Skeletal muscle tissue (tissue), 4 donors: Measurements from ENCODE around the gene IGBP1. TPM values are rescaled to one million over a fixed set of nuclear protein-coding genes. Genes with fewer than 3 reads are reported as not detected.

ENCODE experiments used
- H3K27ac ChIP-seq: one replicate; pipeline ENCODE4 v1.7.0; 2013; ENCODE audit warnings: mild to moderate bottlenecking, low read depth, low read length, inconsistent platforms
- H3K27me3 ChIP-seq, 3 donors: one replicate each; pipeline ENCODE4 v1.7.0; 2013; ENCODE audit warnings: low read length in 3 of 3; ENCODE audit not compliant: control insufficient read depth in 3 of 3, insufficient read depth in 3 of 3
- H3K36me3 ChIP-seq, 3 donors: one replicate each; pipeline ENCODE4 v1.7.0; 2013; ENCODE audit warnings: low read length in 3 of 3; ENCODE audit not compliant: control insufficient read depth in 3 of 3, insufficient read depth in 3 of 3
- H3K4me1 ChIP-seq, 3 donors: one replicate each; pipeline ENCODE4 v1.7.0; 2013; ENCODE audit warnings: low read length in 3 of 3, mild to moderate bottlenecking in 3 of 3; ENCODE audit not compliant: control insufficient read depth in 3 of 3, insufficient read depth in 3 of 3
- H3K4me3 ChIP-seq, 3 donors: one replicate each; pipeline ENCODE4 v1.7.0; 2013; ENCODE audit warnings: low read length in 3 of 3
- H3K9ac ChIP-seq, 3 donors: one replicate each; pipeline ENCODE4 v1.7.0; 2013; ENCODE audit warnings: low read length in 3 of 3, mild to moderate bottlenecking in 3 of 3, moderate library complexity in 2 of 3, low read depth in 1 of 3
- H3K9me3 ChIP-seq, 3 donors: one replicate each; pipeline ENCODE4 v1.7.0; 2013; ENCODE audit warnings: low read length in 3 of 3; ENCODE audit not compliant: control insufficient read depth in 3 of 3
- total RNA-seq: library from RNA; depleted of rRNA; stranded (reverse); fragments of >200 nt; gene quantifications from one replicate; pipeline ENCODE4 v1.2.3, GENCODE V29; 2014
- donor health status: Osteomylitis.

IGBP1 gene
- total RNA-seq, 1 donor from 2014 or later: 151 TPM

- peaks cover 0 to 1% (median under 1%) of the 10 kb centered on the region in 3 donors for H3K36me3 ChIP-seq
- no peaks in the 10 kb centered on the region for H3K4me1 ChIP-seq
- no peaks in the 10 kb centered on the region for H3K9me3 ChIP-seq
- no peak overlapping the region for H3K9ac ChIP-seq
- no peaks in the 10 kb centered on the region for H3K27me3 ChIP-seq
- H3K27ac ChIP-seq: no peak overlapping the region
- H3K4me3 ChIP-seq: no peak overlapping the region
Measured at GRCh38 chrX:70141373-70141772, 8.1 kb downstream of the IGBP1 start.

- Histone ChIP-seq H3K4me1 (no peaks in the 10 kb centered on the region), H3K9me3 (no peaks in the 10 kb centered on the region), H3K36me3 (peaks cover 2 to 6% (median 4%) of the 10 kb centered on the region in 3 donors), H3K27ac (no peak overlapping the region), H3K4me3 (no peak overlapping the region), H3K27me3 (no peaks in the 10 kb centered on the region), H3K9ac (no peak overlapping the region)
Measured at GRCh38 chrX:70166601-70167590, 33.6 kb downstream of the IGBP1 start.

- Histone ChIP-seq H3K4me3 (no peak overlapping the region), H3K36me3 (peaks cover 2 to 6% (median 4%) of the 10 kb centered on the region in 3 donors), H3K9ac (no peak overlapping the region), H3K27ac (no peak overlapping the region), H3K9me3 (no peaks in the 10 kb centered on the region), H3K4me1 (no peaks in the 10 kb centered on the region), H3K27me3 (no peaks in the 10 kb centered on the region)
Measured at GRCh38 chrX:70168238-70169188, 35.3 kb downstream of the IGBP1 start.

GRCh38 chrX:70169281-70169680 is 36.0 kb downstream of the IGBP1 start:
- Histone ChIP-seq H3K4me1 (no peaks in the 10 kb centered on the region), H3K4me3 (no peak overlapping the region), H3K27me3 (no peaks in the 10 kb centered on the region), H3K9me3 (no peaks in the 10 kb centered on the region), H3K27ac (no peak overlapping the region), H3K9ac (no peak overlapping the region), H3K36me3 (peaks cover 2 to 6% (median 4%) of the 10 kb centered on the region in 3 donors)

GRCh38 chrX:70171624-70172023 is 38.4 kb downstream of the IGBP1 start:
- H3K27me3 ChIP-seq: no peaks in the 10 kb centered on the region
- peaks cover 0 to 2% (median 0%) of the 10 kb centered on the region in 3 donors for H3K36me3 ChIP-seq
- no peaks in the 10 kb centered on the region for H3K4me1 ChIP-seq
- no peak overlapping the region for H3K9ac ChIP-seq
- H3K4me3 ChIP-seq: no peak overlapping the region
- no peaks in the 10 kb centered on the region for H3K9me3 ChIP-seq
- H3K27ac ChIP-seq: no peak overlapping the region

- H3K4me1 ChIP-seq: no peaks in the 10 kb centered on the region
- no peaks in the 10 kb centered on the region for H3K9me3 ChIP-seq
- H3K27ac ChIP-seq: no peak overlapping the region
- H3K4me3 ChIP-seq: no peak overlapping the region
- no peaks in the 10 kb centered on the region for H3K36me3 ChIP-seq
- no peaks in the 10 kb centered on the region for H3K27me3 ChIP-seq
- no peak overlapping the region for H3K9ac ChIP-seq
Measured at GRCh38 chrX:70172221-70172620, 39.0 kb downstream of the IGBP1 start.

- Histone ChIP-seq H3K27me3 (no peaks in the 10 kb centered on the region), H3K9me3 (no peaks in the 10 kb centered on the region), H3K36me3 (no peaks in the 10 kb centered on the region), H3K27ac (no peak overlapping the region), H3K9ac (no peak overlapping the region), H3K4me1 (no peaks in the 10 kb centered on the region), H3K4me3 (no peak overlapping the region)
Measured at GRCh38 chrX:70172964-70173363, 39.7 kb downstream of the IGBP1 start.

- Histone ChIP-seq H3K9ac (no peak overlapping the region), H3K36me3 (no peaks in the 10 kb centered on the region), H3K9me3 (no peaks in the 10 kb centered on the region), H3K4me1 (no peaks in the 10 kb centered on the region), H3K27ac (no peak overlapping the region), H3K27me3 (no peaks in the 10 kb centered on the region), H3K4me3 (no peak overlapping the region)
Measured at GRCh38 chrX:70174754-70175153, 41.5 kb downstream of the IGBP1 start.

GRCh38 chrX:70175338-70175737 is 42.1 kb downstream of the IGBP1 start:
- Histone ChIP-seq H3K27me3 (no peaks in the 10 kb centered on the region), H3K9me3 (no peaks in the 10 kb centered on the region), H3K4me3 (no peak overlapping the region), H3K4me1 (no peaks in the 10 kb centered on the region), H3K36me3 (no peaks in the 10 kb centered on the region), H3K27ac (no peak overlapping the region), H3K9ac (no peak overlapping the region)
